Measurements from ENCODE around the gene RRP1B.

DNA sequence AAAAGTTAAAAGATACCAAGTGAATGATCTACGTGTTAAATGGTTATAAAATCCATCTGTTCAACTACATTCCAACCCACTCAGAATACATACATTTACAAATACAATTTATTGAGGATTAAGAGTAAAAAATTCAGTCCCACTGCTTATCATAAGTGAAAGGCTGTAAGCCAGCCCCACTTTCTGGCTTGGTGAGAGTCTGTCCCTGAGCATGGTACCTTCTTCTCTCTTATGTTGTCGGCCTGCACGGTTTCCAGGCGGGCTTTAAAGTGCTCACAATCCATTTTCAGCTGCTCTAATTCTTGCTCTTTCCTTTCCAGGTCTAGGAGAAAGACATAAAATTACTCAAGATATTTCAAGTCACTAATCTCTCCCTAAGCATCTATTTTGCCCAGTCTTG lies 15.3 kb upstream of the RRP1B start:
- TF ChIP-seq, protein P1, sequence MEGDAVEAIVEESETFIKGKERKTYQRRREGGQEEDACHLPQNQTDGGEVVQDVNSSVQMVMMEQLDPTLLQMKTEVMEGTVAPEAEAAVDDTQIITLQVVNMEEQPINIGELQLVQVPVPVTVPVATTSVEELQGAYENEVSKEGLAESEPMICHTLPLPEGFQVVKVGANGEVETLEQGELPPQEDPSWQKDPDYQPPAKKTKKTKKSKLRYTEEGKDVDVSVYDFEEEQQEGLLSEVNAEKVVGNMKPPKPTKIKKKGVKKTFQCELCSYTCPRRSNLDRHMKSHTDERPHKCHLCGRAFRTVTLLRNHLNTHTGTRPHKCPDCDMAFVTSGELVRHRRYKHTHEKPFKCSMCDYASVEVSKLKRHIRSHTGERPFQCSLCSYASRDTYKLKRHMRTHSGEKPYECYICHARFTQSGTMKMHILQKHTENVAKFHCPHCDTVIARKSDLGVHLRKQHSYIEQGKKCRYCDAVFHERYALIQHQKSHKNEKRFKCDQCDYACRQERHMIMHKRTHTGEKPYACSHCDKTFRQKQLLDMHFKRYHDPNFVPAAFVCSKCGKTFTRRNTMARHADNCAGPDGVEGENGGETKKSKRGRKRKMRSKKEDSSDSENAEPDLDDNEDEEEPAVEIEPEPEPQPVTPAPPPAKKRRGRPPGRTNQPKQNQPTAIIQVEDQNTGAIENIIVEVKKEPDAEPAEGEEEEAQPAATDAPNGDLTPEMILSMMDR (IDR thresholded peaks at IDR 0.05), result no peak
- no peak for TF ChIP-seq POLR2A (IDR thresholded peaks at IDR 0.05)
